ENCODE data around the gene FREM3. TPM values are rescaled to one million over a fixed set of nuclear protein-coding genes. Genes with fewer than 3 reads are reported as not detected.

FREM3 gene
- total RNA-seq, 1 experiment from 2014 or later: not detected

GRCh38 chr4:143668930-143669552 is 31.4 kb downstream of the FREM3 start:
- no peak for DNase-seq (ENCODE audit: low read depth)

DNA sequence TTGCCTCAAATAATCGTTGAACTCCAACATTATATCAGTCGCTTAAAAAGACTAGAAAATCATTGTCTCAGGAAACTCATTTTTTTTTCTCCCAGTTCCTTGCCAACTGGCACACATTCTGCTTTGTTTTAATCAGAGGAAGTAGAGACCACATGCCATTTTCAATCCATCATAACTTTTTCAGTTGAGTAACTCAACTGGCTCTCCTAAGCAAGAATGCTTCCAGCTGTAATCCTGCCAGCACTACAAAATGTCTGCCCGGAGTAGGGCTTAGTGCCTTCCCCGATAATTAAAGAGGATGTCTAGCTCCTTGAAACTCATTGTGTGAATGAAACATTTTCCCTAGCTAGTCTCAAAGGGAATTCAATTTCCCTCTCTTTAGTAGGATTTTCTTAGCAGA is 33.0 kb downstream of the FREM3 start:
- DNase-seq (ENCODE audit: low read depth): no peak

DNA sequence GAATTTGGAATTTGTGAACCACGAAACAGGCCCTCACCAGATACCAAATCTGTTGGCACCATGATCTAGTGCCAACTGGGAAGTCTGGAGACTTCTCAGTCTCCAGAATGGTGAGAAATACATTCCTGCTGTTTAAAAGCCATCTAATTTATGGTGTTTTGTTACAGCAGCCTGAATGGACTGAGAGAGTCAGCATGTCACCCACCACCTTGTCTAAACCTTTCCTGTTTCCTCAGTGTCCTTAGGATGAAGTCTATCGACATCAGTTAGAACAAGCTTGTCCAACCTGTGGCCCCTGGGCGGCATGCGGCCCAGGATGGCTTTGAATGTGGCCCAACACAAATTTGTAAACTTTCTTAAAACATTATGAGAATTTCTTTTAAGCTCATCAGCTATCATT is 42.1 kb downstream of the FREM3 start:
- no peak for DNase-seq (ENCODE audit: low read depth)

DNA sequence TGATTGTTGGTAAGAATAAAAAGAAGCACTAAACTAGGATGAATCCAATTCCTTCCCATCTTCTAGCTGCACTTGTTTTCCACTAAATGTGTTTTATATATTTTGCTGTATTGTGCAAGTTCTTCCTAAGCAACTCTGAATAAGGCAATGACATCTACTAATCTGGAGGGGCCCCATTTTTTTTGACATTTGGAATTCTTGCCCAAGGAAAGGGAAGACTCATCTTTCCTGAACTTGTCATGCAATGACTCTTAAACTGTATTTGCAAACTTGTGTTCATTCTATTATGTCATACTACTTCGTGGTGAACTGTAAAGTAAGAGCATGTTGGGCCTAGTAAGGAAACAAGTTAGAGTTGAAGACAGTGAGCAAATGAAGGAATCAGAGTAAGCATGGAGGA is 45.9 kb downstream of the FREM3 start:
- DNase-seq (ENCODE audit: low read depth): no peak

DNA sequence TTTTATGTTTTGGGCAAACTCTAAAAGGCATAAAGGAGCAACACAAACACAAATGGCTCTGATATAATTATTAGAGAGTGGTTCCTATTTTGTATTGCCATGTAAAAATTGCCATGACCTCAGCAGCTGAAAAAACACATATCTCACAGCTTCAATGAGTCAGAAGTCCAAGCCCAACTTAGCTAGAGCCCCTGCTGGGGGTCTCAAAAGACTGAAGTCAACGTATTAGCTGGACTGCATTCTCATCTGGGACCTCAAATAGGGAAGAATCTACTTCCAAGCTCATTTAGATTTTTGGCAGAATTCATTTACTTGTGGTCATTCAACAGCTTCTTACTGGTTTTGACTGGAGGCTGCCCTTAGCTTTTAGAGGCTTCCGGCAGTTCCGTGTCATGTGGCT is 47.4 kb downstream of the FREM3 start:
- no peak for DNase-seq (ENCODE audit: low read depth)

DNA sequence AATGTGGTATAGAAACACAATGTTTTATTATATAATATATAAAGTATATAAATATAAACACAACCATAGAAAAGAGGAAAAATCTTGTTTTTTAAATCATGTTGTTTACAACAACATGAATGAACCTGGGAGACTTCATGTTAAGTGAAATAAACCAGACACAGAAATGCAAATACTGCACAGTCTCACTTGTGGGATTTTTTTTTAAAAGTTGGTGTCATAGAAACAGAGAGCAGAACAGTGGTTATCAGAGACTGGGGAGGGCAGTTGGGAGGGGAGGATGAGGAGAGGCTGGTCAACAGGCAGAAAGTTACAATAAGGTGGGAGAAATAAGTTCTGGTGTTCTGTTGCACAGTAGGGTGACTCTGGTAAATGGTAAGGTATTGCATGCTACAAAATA is 57.1 kb downstream of the FREM3 start:
- no peak for DNase-seq (ENCODE audit: low read depth)

DNA sequence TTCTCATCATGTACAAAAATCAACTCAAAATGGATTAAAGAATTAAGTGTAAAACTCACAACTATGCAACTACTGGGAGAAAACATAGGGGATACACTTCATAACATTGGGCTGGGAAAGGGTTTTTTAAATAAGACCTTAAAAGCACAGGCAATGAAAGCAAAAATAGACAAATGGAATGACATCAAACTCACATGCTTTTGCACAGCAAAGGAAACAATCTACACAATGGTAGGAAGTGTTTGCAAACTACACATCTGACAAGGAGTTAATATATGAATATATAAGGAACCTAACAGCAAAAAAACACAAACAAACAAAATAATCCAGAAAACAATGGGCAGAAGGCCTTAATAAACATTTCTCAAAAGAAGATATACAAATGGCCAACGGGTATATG is 57.9 kb downstream of the FREM3 start:
- DNase-seq (ENCODE audit: low read depth): no peak

- no peak for DNase-seq (ENCODE audit: low read depth)
These were observed 59.1 kb downstream of the FREM3 start for GRCh38 chr4:143641361-143641760.

GRCh38 chr4:143634763-143635162 is 65.7 kb downstream of the FREM3 start:
- DNase-seq (ENCODE audit: low read depth): no peak

- no peak for DNase-seq (ENCODE audit: low read depth)
These were observed 66.6 kb downstream of the FREM3 start for GRCh38 chr4:143633833-143634232.

DNA sequence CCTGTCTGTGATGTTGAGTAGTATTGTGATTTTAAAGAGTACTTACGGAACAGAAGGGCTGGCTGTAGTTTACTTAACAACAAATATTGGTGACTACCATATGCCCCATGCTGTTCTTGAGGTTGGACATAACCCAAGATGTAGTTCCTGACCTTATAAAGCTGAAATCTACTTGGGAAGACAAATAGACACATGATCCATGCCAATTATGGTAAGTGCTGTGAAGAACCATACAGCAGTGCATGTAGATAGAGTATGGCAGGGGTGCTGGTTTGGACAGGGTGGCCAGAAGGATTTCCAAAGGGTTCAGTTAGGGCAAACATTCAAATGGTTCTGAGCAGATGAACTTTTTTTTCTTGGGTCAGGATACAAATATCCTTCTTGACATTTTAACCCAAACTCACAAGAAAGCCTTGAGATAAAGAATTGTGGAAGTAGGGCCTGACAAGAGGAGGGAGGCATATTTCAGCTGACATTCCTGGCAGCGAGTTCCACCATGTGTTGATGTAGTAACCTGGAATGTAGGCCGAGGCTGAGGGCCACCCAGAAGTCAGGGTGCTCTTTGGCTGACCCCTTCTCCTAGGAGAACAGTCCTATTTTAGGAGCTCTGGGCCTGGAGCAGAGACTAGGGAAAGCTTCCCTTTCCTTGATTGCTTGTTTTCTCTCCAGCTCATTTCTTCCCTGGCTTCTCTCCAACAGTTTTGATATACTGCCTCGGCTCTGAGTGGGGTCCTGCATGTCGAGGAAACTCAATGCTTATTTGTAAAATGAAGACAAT is 74.2 kb downstream of the FREM3 start:
- DNase-seq (ENCODE audit: low read depth): no peak

DNA sequence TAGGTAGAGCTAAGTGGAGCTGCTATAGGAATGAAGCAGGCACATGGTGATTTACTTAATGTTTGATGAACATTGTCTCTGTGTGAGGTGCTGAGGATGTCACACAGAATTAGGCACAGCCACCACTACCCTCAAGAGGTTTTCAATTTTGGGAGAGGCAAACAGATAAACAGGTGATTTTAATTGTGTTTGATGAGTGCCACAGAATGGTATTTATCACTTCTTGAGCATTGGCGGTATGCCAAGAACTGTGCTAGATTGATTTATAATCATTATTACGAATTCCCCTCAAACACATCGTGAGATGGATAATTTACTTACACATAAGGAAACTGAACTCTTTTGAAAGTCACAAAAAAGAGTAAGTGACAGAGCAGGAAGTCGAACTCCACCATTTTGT is 74.8 kb downstream of the FREM3 start:
- DNase-seq (ENCODE audit: low read depth): no peak

- DNase-seq (ENCODE audit: low read depth): no peak
These were observed 76.6 kb downstream of the FREM3 start for GRCh38 chr4:143623896-143624295.

DNA sequence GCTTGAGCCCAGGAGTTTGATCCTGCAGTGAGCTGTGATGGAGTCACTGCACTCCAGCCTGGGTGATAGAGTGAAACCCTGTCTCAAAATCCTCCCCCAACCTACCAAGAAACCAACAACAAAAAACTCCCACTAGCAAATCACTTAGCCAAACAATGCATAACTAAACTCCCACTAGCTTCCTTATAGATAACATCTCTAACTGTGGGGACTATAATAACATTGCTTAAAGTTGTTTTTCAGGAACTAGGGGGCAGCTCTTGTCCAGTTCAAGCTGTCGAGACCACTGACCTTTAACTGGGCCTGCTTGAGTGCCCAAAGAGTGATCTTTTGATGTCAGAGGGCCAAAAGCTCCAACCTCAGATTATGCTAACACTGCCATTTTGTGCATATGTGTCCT is 81.7 kb downstream of the FREM3 start:
- DNase-seq (ENCODE audit: low read depth): no peak

DNA sequence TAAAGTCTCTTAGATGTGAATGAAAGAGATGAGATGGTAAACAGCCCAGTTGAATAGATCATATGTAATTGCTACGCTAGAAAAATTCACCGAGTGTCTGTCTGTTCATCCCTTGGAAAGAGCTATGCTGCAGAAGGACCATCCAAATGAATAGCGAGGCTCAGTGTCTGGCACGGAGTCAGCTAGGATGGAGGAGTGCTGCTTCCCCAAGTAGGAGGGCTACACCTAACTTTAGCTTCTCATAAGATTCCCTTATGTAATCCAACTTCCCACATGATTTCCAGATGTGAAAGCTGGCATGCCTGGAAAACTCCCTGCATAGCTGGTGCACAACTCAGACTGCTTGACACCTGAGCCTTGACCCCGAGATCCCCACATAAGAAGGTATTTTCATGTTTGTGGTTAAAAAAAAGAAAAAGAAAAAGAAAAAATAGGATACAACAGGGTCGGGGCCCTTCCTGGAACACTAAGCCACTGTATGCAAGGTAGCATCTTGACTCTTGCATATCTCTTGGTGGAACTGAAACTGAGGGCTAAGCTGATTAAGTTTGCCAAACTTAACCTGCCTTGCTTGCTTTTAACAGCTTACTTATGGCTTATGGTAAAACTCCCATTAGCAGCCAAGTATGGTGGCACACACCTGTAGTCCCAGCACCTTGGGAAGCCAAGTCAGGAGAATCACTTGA is 82.3 kb downstream of the FREM3 start:
- peak; percentile 13 for DNase-seq (ENCODE audit: low read depth)

GRCh38 chr4:143616771-143617170 is 83.7 kb downstream of the FREM3 start:
- peak; percentile 78 for DNase-seq (ENCODE audit: low read depth)

- no peak for DNase-seq (ENCODE audit: low read depth)
These were observed 91.0 kb downstream of the FREM3 start for GRCh38 chr4:143609492-143609891.

DNA sequence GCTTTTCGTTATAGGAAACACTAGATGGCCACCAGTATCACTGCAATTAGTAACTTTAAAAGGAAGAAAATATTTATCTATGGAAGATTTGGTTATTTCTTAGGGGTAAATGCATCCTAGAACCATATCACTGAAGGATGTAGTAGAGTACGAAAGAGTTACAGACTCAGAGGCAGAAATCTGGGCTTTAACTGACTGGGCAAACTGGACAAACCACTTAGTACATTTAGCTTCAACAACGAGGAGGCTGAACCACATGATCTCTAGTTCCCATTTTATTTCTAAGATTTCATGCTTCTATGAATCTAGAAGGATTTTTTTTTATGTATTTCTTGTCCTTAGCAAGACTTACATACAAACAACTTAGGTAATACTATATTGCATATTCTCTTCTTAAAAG is 94.0 kb downstream of the FREM3 start:
- DNase-seq (ENCODE audit: low read depth): no peak

- no peak for DNase-seq (ENCODE audit: low read depth)
These were observed 100.6 kb downstream of the FREM3 start for GRCh38 chr4:143599827-143600226.

DNA sequence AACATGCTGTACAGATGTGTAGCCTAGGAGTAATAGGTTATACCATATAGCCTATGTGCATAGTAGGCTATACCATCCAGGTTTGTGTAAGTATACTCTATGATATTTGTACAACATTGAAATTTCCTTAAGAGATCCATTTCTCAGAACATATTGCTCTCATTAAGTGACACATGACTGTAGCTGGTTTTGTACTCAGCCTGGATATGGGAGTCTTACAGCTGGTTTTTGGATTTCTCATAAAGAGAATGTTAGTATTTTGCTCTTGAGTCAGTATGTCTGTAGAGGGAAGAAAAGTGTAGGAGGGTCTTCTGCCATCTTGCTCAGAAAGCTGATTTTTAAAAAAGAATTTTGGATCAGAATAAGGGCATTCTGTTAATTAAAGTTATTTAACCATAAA is 101.7 kb downstream of the FREM3 start:
- DNase-seq (ENCODE audit: low read depth): no peak

DNA sequence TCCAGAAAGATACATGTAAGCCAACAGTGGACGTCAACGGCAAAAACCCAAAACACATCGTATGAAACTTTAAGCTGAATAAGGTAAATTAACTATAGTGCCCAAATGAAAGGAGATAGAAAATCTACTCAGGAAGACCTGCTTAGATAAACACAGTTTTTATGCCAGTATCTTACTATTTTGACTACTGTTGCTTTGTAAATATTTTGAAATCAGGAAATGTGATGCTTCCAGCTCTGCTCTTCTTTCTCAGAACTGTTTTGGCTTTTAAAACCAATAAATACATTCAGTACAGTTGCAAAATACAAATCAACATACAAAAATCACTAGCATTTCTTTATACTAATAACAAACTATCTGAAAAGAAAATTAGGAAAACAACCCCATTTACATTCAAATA is 103.2 kb downstream of the FREM3 start:
- no peak for DNase-seq (ENCODE audit: low read depth)

DNA sequence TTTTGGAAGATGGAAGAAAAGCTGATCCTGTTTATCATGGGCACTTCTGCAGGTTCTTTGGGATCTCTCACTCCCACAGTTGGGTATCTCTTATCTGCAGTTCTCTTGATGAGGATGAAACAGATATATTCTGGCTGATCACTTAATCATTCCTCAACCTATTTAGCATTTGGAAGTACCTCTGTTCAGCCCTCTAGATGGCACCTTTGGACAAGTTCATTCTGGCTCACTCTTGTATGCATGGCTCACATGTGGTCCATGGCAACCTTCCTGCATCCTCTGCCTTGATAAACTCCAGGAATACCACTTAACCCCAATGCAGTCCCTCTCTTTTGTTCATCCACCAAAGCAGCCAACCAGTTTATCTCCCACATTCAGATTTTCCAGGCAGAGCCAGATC is 112.8 kb downstream of the FREM3 start:
- DNase-seq (ENCODE audit: low read depth): peak; percentile 1

DNA sequence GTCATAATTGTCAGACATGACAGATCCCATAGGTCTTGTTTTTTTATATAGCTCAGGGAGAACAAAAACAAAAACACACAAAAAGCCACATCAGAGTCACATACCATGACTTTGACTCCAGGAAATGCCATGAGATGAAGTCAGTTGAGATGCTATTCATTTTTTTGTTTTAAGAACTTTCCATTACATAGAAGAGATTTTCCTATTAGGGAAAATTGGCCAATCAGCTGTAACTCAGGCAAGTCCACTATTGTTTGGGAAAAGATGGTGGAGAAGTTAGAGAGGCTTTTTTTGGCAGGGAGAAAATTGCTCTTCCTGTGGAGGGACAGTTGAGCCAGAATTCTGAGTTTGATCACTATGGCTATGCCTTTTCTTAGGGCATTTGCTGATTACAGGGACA is 114.4 kb downstream of the FREM3 start:
- no peak for DNase-seq (ENCODE audit: low read depth)

Measured in RPMI7951 (cell line).